SK-N-SH treated with all-trans-retinoic acid at 6 μM for 48 hours (cell line): ENCODE data around the gene PTPN12.
"Not testable (repeated sequence)": the region's sequence is repeated elsewhere in the genome, so short reads cannot be mapped to it uniquely, and the experiment has no call there.

Experiments
- ATAC-seq: fragments of 200-7000 bp; cut with Tn5 transposase; 3 replicates; pipeline ENCODE4 v1.9.1; 2020; ENCODE audit warnings: mild to moderate bottlenecking, moderate library complexity
- ARNTL ChIP-seq: fragments of 450-650 bp; formaldehyde crosslinking; IDR thresholded peaks from 2 replicates; pipeline ENCODE4 v1.5.0; 2020; ENCODE audit warnings: low read depth, mild to moderate bottlenecking, moderate library complexity, borderline replicate concordance
- BACH2 ChIP-seq: fragments of 250-450 bp; sonication (Bioruptor Pico); IDR thresholded peaks from 2 replicates; pipeline ENCODE4 v1.9.0; 2021; ENCODE audit warnings: mild to moderate bottlenecking, borderline replicate concordance
- CREB5 ChIP-seq: fragments of 250-450 bp; sonication (Bioruptor Pico); IDR thresholded peaks from 2 replicates; pipeline ENCODE4 v1.5.1; 2020; ENCODE audit warnings: low read depth, mild to moderate bottlenecking, moderate library complexity
- CSDC2 ChIP-seq: fragments of 250-450 bp; sonication (Bioruptor Pico); IDR thresholded peaks from 2 replicates; pipeline ENCODE4 v1.5.0; 2020; ENCODE audit warnings: mild to moderate bottlenecking, moderate library complexity
- ESRRG ChIP-seq: fragments of 250-450 bp; sonication (Bioruptor Pico); IDR thresholded peaks from 2 replicates; pipeline ENCODE4 v1.6.1; 2021; ENCODE audit warnings: mild to moderate bottlenecking
- GLIS3 ChIP-seq: fragments of 250-450 bp; sonication (Bioruptor Pico); IDR thresholded peaks from 2 replicates; pipeline ENCODE4 v1.5.0; 2020; ENCODE audit warnings: mild to moderate bottlenecking, moderate library complexity
- ISL1 ChIP-seq: fragments of 250-450 bp; sonication (Bioruptor Pico); IDR thresholded peaks from 2 replicates; pipeline ENCODE4 v2.1.2; 2022; ENCODE audit warnings: mild to moderate bottlenecking, moderate library complexity
- OSR1 ChIP-seq: fragments of 250-450 bp; sonication (Bioruptor Pico); IDR thresholded peaks from 2 replicates; pipeline ENCODE4 v1.8.0; 2022; ENCODE audit warnings: moderate library complexity, mild to moderate bottlenecking, inconsistent platforms
- RARB ChIP-seq: fragments of 250-450 bp; sonication (Bioruptor Pico); IDR thresholded peaks from 2 replicates; pipeline ENCODE4 v1.8.0; 2021; ENCODE audit warnings: mild to moderate bottlenecking, moderate library complexity
- SNAI2 ChIP-seq: fragments of 250-450 bp; sonication (Bioruptor Pico); IDR thresholded peaks from 2 replicates; pipeline ENCODE4 v1.5.0; 2020; ENCODE audit warnings: mild to moderate bottlenecking, moderate library complexity
- TCF4 ChIP-seq: fragments of 250-450 bp; sonication (Bioruptor Pico); IDR thresholded peaks from 2 replicates; pipeline ENCODE4 v1.8.0; 2021; ENCODE audit warnings: mild to moderate bottlenecking, moderate library complexity, borderline replicate concordance
- TOX ChIP-seq: fragments of 250-450 bp; sonication (Bioruptor Pico); IDR thresholded peaks from 2 replicates; pipeline ENCODE4 v1.8.0; 2021; ENCODE audit warnings: mild to moderate bottlenecking, moderate library complexity, borderline replicate concordance
- TSHZ2 ChIP-seq: fragments of 250-450 bp; sonication (Bioruptor Pico); IDR thresholded peaks from 2 replicates; pipeline ENCODE4 v1.5.0; 2020; ENCODE audit warnings: mild to moderate bottlenecking, moderate library complexity
- ZC3H10 ChIP-seq: fragments of 250-450 bp; sonication (Bioruptor Pico); IDR thresholded peaks from 2 replicates; pipeline ENCODE4 v1.5.1; 2021; ENCODE audit warnings: mild to moderate bottlenecking, moderate library complexity
- ZFP3 ChIP-seq: fragments of 250-450 bp; sonication (Bioruptor Pico); IDR thresholded peaks from 2 replicates; pipeline ENCODE4 v1.5.0; 2020; ENCODE audit warnings: mild to moderate bottlenecking, moderate library complexity
- ZFP30 ChIP-seq: fragments of 450-650 bp; formaldehyde crosslinking; IDR thresholded peaks from 2 replicates; pipeline ENCODE4 v1.5.0; 2022; ENCODE audit warnings: mild to moderate bottlenecking, moderate library complexity
- ZNF565 ChIP-seq: fragments of 450-650 bp; formaldehyde crosslinking; conservative IDR thresholded peaks from 2 replicates; pipeline ENCODE4 v1.5.0; 2020; ENCODE audit warnings: low read depth, mild to moderate bottlenecking, moderate library complexity
- ZNF70 ChIP-seq: fragments of 450-650 bp; formaldehyde crosslinking; IDR thresholded peaks from 2 replicates; pipeline ENCODE4 v1.5.0; 2020; ENCODE audit warnings: mild to moderate bottlenecking, moderate library complexity
- ZNF8 ChIP-seq: fragments of 450-650 bp; formaldehyde crosslinking; IDR thresholded peaks from 2 replicates; pipeline ENCODE4 v1.5.0; 2020; ENCODE audit warnings: mild to moderate bottlenecking, moderate library complexity
- TF ChIP-seq, protein P1 (sequence below): fragments of 250-450 bp; sonication (Bioruptor Pico); IDR thresholded peaks from 2 replicates; pipeline ENCODE4 v1.8.0; 2020; ENCODE audit warnings: mild to moderate bottlenecking, moderate library complexity, borderline replicate concordance
- TF ChIP-seq, protein P2 (sequence below): fragments of 250-450 bp; sonication (Bioruptor Pico); IDR thresholded peaks from 2 replicates; pipeline ENCODE4 v1.8.0; 2021; ENCODE audit warnings: low read depth, mild to moderate bottlenecking, moderate library complexity, borderline replicate concordance

The PTPN12 gene

GRCh38 chr7:77516085-77516484, 21.0 kb upstream of the PTPN12 start (continued):
- no peak for TF ChIP-seq TSHZ2

DNA sequence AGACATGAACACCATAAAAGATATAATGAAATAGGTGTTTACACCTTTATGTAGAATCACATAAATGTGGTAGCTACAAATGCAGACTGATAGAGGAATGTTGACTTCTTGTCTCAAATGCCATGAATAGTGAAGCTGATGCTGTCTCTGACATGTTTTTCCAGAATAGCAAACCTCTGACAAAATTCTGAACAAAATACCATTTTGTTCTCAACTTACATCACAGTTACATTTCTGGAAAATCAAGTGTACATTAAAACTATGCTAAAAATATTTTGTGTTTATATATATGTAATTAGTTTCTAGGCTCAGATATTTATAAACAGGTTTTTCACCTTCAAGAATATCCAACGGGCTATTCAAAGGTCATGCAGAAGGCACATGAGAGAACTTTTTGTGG, 16.8 kb upstream of the PTPN12 start:
- TF ChIP-seq ZNF70 (CRISPR knock-in tag) (no peak), ZNF565 (CRISPR knock-in tag) (no peak), TOX (CRISPR knock-in tag) (no peak), OSR1 (no peak), TCF4 (CRISPR knock-in tag) (no peak), GLIS3 (CRISPR knock-in tag) (no peak), ZFP30 (no peak), ISL1 (CRISPR knock-in tag) (no peak), ZC3H10 (CRISPR knock-in tag) (no peak), TSHZ2 (no peak), ZNF8 (CRISPR knock-in tag) (no peak), CSDC2 (CRISPR knock-in tag) (no peak), ARNTL (CRISPR knock-in tag) (no peak), CREB5 (CRISPR knock-in tag) (no peak), ESRRG (CRISPR knock-in tag) (no peak)
- TF ChIP-seq, protein P1, sequence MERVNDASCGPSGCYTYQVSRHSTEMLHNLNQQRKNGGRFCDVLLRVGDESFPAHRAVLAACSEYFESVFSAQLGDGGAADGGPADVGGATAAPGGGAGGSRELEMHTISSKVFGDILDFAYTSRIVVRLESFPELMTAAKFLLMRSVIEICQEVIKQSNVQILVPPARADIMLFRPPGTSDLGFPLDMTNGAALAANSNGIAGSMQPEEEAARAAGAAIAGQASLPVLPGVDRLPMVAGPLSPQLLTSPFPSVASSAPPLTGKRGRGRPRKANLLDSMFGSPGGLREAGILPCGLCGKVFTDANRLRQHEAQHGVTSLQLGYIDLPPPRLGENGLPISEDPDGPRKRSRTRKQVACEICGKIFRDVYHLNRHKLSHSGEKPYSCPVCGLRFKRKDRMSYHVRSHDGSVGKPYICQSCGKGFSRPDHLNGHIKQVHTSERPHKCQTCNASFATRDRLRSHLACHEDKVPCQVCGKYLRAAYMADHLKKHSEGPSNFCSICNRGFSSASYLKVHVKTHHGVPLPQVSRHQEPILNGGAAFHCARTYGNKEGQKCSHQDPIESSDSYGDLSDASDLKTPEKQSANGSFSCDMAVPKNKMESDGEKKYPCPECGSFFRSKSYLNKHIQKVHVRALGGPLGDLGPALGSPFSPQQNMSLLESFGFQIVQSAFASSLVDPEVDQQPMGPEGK: no peak
- TF ChIP-seq, protein P2, sequence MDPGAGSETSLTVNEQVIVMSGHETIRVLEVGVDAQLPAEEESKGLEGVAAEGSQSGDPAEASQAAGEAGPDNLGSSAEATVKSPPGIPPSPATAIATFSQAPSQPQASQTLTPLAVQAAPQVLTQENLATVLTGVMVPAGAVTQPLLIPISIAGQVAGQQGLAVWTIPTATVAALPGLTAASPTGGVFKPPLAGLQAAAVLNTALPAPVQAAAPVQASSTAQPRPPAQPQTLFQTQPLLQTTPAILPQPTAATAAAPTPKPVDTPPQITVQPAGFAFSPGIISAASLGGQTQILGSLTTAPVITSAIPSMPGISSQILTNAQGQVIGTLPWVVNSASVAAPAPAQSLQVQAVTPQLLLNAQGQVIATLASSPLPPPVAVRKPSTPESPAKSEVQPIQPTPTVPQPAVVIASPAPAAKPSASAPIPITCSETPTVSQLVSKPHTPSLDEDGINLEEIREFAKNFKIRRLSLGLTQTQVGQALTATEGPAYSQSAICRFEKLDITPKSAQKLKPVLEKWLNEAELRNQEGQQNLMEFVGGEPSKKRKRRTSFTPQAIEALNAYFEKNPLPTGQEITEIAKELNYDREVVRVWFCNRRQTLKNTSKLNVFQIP (CRISPR knock-in tag): no peak

DNA sequence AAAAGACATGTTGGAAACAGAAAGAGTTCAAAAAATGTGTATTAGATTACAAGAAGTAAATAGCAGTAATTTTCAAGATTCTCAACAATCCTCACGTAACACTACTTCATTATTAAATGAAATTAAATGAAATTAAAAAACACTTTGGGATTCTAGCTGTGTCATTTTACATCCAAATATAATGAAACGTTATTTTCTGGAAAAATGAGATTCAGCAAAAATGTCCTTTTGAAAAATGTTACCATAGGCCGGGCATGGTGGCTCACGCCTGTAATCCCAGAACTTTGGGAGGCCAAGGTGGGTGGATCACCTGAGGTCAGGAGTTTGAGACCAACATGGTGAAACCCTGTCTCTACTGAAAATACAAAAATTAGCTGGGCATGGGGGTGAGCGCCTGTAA, 15.6 kb upstream of the PTPN12 start:
- ATAC-seq: not testable (repeated sequence)

More for the DNA sequence above, 16.8 kb upstream of the PTPN12 start:
- no peak for ATAC-seq

DNA sequence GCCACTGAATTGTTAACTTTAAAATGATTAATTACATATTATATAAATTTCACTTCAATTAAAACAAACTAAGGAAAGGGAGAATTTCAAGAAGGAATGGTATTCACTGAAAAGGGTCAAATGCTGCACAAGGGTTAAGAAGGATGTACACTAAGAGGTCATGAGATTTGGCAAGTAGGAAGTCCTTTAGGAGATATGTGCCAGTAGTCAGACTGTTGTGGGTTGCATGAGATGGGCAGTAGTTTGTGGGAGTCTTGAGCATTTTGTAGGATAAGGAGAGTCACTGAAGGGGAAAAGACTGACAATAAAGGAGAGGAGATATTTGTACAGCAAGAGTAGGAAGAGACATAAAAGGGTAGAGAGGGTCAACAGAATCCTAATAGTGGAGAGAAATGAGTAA, 12.4 kb upstream of the PTPN12 start:
- ATAC-seq: no peak
- no peak for TF ChIP-seq ZNF8 (CRISPR knock-in tag)
- no peak for TF ChIP-seq OSR1
- no peak for TF ChIP-seq BACH2 (CRISPR knock-in tag)
- TF ChIP-seq ESRRG (CRISPR knock-in tag): no peak
- TF ChIP-seq ISL1 (CRISPR knock-in tag): no peak
- no peak for TF ChIP-seq RARB
- no peak for TF ChIP-seq TOX (CRISPR knock-in tag)
- TF ChIP-seq, protein P1: no peak
- no peak for TF ChIP-seq GLIS3 (CRISPR knock-in tag)
- TF ChIP-seq SNAI2 (CRISPR knock-in tag): no peak
- no peak for TF ChIP-seq ZFP30
- TF ChIP-seq TSHZ2: no peak
- TF ChIP-seq ZFP3 (CRISPR knock-in tag): no peak
